Loucy (cell line): ENCODE measurements around the gene AGBL1.

Source experiments
- H2AFZ ChIP-seq: fragments of 200-600 bp; sonication (generic); 2 replicates; pipeline ENCODE4 v1.6.0; 2016; ENCODE audit warnings: antibody characterized with exemption, mild to moderate bottlenecking, low read length, moderate library complexity
- H3F3A ChIP-seq: fragments of 200-600 bp; 2 replicates; pipeline ENCODE4 v1.6.0; 2016; ENCODE audit warnings: antibody characterized with exemption, low read depth, mild to moderate bottlenecking
- H3K27me3 ChIP-seq: fragments of 200-600 bp; sonication (generic); 2 replicates; pipeline ENCODE4 v1.6.1; 2014; ENCODE audit warnings: low read length, mild to moderate bottlenecking; ENCODE audit not compliant: insufficient read depth, poor library complexity, severe bottlenecking
- H3K36me3 ChIP-seq: fragments of 200-600 bp; sonication (generic); 2 replicates; pipeline ENCODE4 v1.6.1; 2016; ENCODE audit warnings: low read length; ENCODE audit not compliant: insufficient read depth
- H3K4me1 ChIP-seq: fragments of 200-600 bp; sonication (generic); 2 replicates; pipeline ENCODE4 v1.5.1; 2014; ENCODE audit warnings: low read length, mild to moderate bottlenecking; ENCODE audit not compliant: insufficient read depth, poor library complexity, severe bottlenecking
- H3K4me2 ChIP-seq: fragments of 200-600 bp; sonication (generic); 2 replicates; pipeline ENCODE4 v1.6.0; 2014; ENCODE audit warnings: antibody characterized with exemption, low read length, low read depth, mild to moderate bottlenecking; ENCODE audit not compliant: poor library complexity, severe bottlenecking
- H3K4me3 ChIP-seq: fragments of 200-600 bp; sonication (generic); 2 replicates; pipeline ENCODE4 v1.5.1; 2014; ENCODE audit warnings: low read length, mild to moderate bottlenecking, mixed read lengths; ENCODE audit not compliant: poor library complexity, severe bottlenecking
- H3K79me2 ChIP-seq: fragments of 200-600 bp; sonication (generic); 2 replicates; pipeline ENCODE4 v1.6.1; 2014; ENCODE audit warnings: low read length; ENCODE audit not compliant: insufficient read depth
- H3K9ac ChIP-seq: fragments of 200-600 bp; sonication (generic); 2 replicates; pipeline ENCODE4 v1.6.0; 2014; ENCODE audit warnings: mild to moderate bottlenecking, low read depth, low read length, moderate library complexity; ENCODE audit not compliant: poor library complexity, severe bottlenecking
- H3K9me2 ChIP-seq: fragments of 200-600 bp; sonication (generic); replicated peaks from 2 replicates; pipeline ENCODE4 v1.6.1; 2016; ENCODE audit warnings: low read depth, low read length, mixed read lengths
- H3K9me3 ChIP-seq: fragments of 200-600 bp; sonication (generic); 2 replicates; pipeline ENCODE4 v1.6.1; 2014; ENCODE audit warnings: mild to moderate bottlenecking, antibody characterized with exemption, low read length, low read depth; ENCODE audit not compliant: insufficient read depth
- H4K20me1 ChIP-seq: fragments of 200-600 bp; sonication (generic); 2 replicates; pipeline ENCODE4 v1.6.0; 2014; ENCODE audit warnings: antibody characterized with exemption, low read length, mild to moderate bottlenecking; ENCODE audit not compliant: insufficient read depth, poor library complexity, severe bottlenecking
- EZH2phosphoT487 ChIP-seq: fragments of 200-600 bp; IDR thresholded peaks from 2 replicates; pipeline ENCODE4 v1.6.1; 2018; ENCODE audit warnings: antibody characterized with exemption, mild to moderate bottlenecking, moderate library complexity, borderline replicate concordance
- TF ChIP-seq, protein P1 (sequence below): fragments of 200-600 bp; sonication (generic); conservative IDR thresholded peaks from 2 replicates; pipeline ENCODE4 v1.5.1; 2014; ENCODE audit warnings: mild to moderate bottlenecking, antibody characterized with exemption, low read length

AGBL1 gene

DNA sequence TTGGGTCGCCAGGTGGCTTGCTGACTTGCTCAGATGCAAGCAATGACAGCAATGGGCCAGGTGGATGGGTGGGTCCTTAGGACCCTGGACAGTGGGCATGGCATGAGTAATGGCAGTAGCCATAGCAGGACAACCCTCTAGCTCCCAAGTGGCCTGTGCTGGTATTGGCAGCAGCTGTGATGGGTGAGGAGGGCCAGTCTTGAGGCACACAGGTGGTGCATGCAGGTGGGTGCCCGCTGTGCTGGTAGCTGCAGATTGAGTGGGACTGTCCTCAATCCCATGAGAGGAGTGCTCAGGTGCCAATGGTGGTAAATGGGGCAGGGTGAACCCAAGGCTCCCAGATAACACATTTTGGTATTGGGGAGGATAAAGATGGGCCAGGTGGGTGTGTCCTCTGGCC is 24.2 kb downstream of the AGBL1 start:
- Histone ChIP-seq H3K4me1 (no peaks in the 10 kb centered on the region), H3K4me2 (no peak overlapping the region), H3K9me3 (no peaks in the 10 kb centered on the region), H3K9me2 (no peaks in the 10 kb centered on the region), H2AFZ (no peak overlapping the region), H3K9ac (no peak overlapping the region), H3K4me3 (no peak overlapping the region), H3K36me3 (no peaks in the 10 kb centered on the region), H3F3A (no peaks in the 10 kb centered on the region), H3K79me2 (no peaks in the 10 kb centered on the region), H3K27me3 (no peaks in the 10 kb centered on the region), H4K20me1 (no peaks in the 10 kb centered on the region)
- TF ChIP-seq, protein P1, sequence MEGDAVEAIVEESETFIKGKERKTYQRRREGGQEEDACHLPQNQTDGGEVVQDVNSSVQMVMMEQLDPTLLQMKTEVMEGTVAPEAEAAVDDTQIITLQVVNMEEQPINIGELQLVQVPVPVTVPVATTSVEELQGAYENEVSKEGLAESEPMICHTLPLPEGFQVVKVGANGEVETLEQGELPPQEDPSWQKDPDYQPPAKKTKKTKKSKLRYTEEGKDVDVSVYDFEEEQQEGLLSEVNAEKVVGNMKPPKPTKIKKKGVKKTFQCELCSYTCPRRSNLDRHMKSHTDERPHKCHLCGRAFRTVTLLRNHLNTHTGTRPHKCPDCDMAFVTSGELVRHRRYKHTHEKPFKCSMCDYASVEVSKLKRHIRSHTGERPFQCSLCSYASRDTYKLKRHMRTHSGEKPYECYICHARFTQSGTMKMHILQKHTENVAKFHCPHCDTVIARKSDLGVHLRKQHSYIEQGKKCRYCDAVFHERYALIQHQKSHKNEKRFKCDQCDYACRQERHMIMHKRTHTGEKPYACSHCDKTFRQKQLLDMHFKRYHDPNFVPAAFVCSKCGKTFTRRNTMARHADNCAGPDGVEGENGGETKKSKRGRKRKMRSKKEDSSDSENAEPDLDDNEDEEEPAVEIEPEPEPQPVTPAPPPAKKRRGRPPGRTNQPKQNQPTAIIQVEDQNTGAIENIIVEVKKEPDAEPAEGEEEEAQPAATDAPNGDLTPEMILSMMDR, result no peak
- no peak for TF ChIP-seq EZH2phosphoT487

DNA sequence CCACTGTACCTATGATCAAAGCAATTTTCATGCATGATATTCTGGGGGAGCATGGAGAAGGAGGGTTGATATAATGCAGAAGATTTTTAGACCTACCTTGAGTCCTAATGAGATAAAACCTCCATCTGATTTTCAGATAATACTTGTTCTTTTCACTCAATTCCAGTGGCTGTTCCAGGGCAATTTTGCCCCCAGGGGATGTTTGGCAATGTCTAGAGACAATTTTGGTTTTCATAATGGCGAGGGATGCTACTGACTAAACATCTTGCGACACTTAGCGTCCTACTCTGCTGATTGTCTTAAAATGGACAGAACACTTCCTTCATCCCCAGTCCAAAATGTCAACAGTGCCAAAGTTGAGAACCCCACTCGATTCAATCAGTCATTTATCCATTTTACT is 26.6 kb downstream of the AGBL1 start:
- Histone ChIP-seq H4K20me1 (no peaks in the 10 kb centered on the region), H3K9me3 (no peaks in the 10 kb centered on the region), H3K4me3 (no peak overlapping the region), H3K9me2 (no peaks in the 10 kb centered on the region), H3K9ac (no peak overlapping the region), H3K36me3 (no peaks in the 10 kb centered on the region), H2AFZ (no peak overlapping the region), H3K27me3 (no peaks in the 10 kb centered on the region), H3F3A (no peaks in the 10 kb centered on the region), H3K4me1 (no peaks in the 10 kb centered on the region), H3K4me2 (no peak overlapping the region), H3K79me2 (no peaks in the 10 kb centered on the region)
- TF ChIP-seq, protein P1, result no peak
- no peak for TF ChIP-seq EZH2phosphoT487

DNA sequence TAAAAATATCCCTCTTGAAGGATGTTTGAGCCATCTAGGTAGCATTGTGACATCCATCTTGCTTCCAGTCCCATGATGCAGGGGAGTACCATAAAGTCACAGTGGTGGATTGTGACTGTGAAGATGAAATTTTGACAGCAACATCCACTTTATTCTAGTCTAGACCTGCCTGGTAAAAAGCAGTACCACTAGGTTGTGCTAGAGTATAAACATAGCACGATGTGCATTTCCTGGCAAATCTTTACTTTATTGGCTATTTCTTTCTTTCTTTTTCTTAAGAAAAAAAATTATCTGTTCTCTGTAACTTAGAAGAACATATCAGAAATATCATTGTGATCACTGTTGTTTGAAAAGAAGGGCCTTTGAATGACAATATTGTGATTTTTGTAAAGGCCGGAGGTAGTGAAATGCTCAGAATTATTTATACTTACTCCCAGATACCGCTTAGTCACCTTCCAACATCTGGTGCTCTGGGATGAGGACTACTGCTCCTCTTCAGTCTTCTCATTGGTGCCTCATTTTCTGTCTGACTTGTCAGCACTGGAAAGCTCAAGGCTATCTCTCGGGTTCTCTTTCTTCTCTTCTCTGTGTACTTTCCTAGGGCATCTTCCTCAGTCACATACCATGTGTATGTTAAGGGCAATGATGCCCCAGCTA is 35.6 kb downstream of the AGBL1 start:
- Histone ChIP-seq H3K9ac (no peak overlapping the region), H4K20me1 (no peaks in the 10 kb centered on the region), H3K27me3 (no peaks in the 10 kb centered on the region), H3K4me2 (no peak overlapping the region), H2AFZ (no peak overlapping the region), H3K9me2 (no peaks in the 10 kb centered on the region), H3K4me1 (no peaks in the 10 kb centered on the region), H3F3A (no peaks in the 10 kb centered on the region), H3K4me3 (no peak overlapping the region), H3K36me3 (no peaks in the 10 kb centered on the region), H3K9me3 (no peaks in the 10 kb centered on the region), H3K79me2 (no peaks in the 10 kb centered on the region)
- TF ChIP-seq, protein P1, result peak; percentile 24; the same call in 1 of the 2 replicates
- TF ChIP-seq EZH2phosphoT487, result no peak
